Stimulated activated naive B cell treated with anti-CD40 and anti-IgM and Interleukin-4, amounts not matched to agents 10 μg/mL and 1 μg/mL and 100 μg/mL, for 72 hours (primary cell): ENCODE measurements around the gene C1QTNF1.

ENCODE experiments used
- ATAC-seq, 2 donors: fragments of 150-1000 bp; cut with Tn5 transposase; replicated peaks; 2 replicates each; pipeline ENCODE4 v1.10.0; 2021; ENCODE audit warnings: moderate library complexity in 1 of 2
- DNase-seq: peaks from one replicate; pipeline ENCODE4 v3.0.0; 2021
- H3K27ac Mint-ChIP-seq: one replicate; pipeline ENCODE4 v1.8.0; 2022; ENCODE audit warnings: mild to moderate bottlenecking, mixed read lengths
- H3K27me3 Mint-ChIP-seq, 2 donors: one replicate each; pipeline ENCODE4 v1.8.0; 2022; ENCODE audit warnings: mixed read lengths in 2 of 2
- H3K36me3 Mint-ChIP-seq, 2 donors: one replicate each; pipeline ENCODE4 v1.8.0; 2022; ENCODE audit warnings: mixed read lengths in 2 of 2, mild to moderate bottlenecking in 1 of 2
- H3K4me1 Mint-ChIP-seq, 2 donors: one replicate each; pipeline ENCODE4 v1.8.0; 2022; ENCODE audit warnings: mixed read lengths in 2 of 2, mild to moderate bottlenecking in 1 of 2
- H3K4me3 Mint-ChIP-seq, 2 donors: one replicate each; pipeline ENCODE4 v1.8.0; 2022; ENCODE audit warnings: mild to moderate bottlenecking in 2 of 2, mixed read lengths in 2 of 2, moderate library complexity in 1 of 2
- H3K9me3 Mint-ChIP-seq, 2 donors: one replicate each; pipeline ENCODE4 v1.8.0; 2022; ENCODE audit warnings: mixed read lengths in 2 of 2, mild to moderate bottlenecking in 1 of 2

Gene C1QTNF1

DNA sequence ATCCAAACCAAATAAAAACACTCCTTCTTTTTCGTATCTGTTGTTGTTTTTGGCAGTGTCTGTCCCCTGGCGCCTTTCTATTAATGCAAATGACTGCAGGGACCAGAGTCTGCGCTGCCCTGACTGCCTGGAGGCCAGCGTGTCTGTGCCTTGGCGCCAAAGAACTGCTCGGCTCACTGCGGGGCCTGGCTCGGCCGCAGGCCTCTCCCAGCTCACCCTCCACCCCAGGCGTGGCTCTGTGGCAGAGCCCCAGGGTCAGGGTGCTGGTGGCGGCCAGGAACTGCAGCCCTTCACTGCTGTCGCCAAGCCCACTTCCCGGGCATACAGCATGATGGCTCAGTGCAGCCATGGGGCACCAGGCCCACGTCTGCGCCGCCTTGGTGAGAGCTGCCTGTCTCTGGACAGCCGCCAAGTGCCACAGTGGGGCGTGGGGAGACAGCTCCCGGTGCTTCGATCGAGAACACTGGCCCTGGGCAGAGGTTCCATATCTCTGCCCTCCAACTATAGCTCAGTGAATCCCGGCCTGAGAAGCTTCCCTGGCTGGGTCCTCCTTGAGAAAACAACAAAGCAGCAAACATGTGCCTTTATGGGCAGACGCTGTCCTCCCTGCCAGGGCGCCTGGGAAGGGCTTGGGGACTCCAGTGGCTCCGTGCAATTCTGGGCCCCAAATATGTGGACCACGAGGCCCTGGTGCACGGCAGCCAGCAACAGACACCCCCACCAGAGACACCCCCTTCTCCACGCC lies 25.5 kb upstream of the C1QTNF1 start:
- H3K4me3 Mint-ChIP-seq = no peak overlapping the region
- no peaks in the 10 kb centered on the region for H3K27me3 Mint-ChIP-seq
- no peaks in the 10 kb centered on the region for H3K9me3 Mint-ChIP-seq
- H3K36me3 Mint-ChIP-seq = peaks cover 40 to 68% of the 10 kb centered on the region in 2 donors
- no peak for DNase-seq
- H3K4me1 Mint-ChIP-seq = peaks cover 0 to 10% of the 10 kb centered on the region in 2 donors
- no peak overlapping the region for H3K27ac Mint-ChIP-seq
- ATAC-seq = no peak

GRCh38 chr17:78999056-78999768 lies 24.8 kb upstream of the C1QTNF1 start:
- ATAC-seq (no peak), DNase-seq (no peak)
- Mint-ChIP-seq H3K9me3 (no peaks in the 10 kb centered on the region), H3K4me1 (peaks cover 2 to 10% of the 10 kb centered on the region in 2 donors), H3K27me3 (no peaks in the 10 kb centered on the region), H3K27ac (peak overlapping the region; percentile 42), H3K4me3 (no peak overlapping the region), H3K36me3 (peaks cover 38 to 61% of the 10 kb centered on the region in 2 donors)

DNA sequence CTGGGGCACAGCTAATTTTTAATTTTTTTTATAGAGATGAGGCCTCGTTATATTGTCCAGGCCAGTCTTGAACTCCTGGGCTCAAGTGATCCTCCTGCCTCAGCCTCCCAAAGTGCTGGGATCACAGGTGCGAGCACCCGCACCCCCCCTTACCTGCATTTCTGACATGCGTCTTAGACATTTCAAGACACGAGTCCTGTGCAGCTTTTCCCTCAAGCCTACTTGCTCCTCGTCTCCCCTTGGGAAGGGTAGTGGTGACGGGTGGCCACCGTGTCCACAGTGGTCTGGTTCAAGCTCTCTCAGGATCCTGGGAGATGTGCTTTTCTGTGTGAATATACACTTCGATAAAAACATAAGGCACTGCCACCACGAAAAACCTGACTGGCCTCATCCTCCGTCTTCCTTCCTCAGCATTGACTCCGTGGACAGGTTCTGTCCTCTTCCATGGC lies 24.0 kb upstream of the C1QTNF1 start:
- no peak overlapping the region for H3K4me3 Mint-ChIP-seq
- no peak for ATAC-seq

GRCh38 chr17:79000396-79001189 lies 23.4 kb upstream of the C1QTNF1 start:
- Mint-ChIP-seq H3K4me3 (no peak overlapping the region), H3K9me3 (no peaks in the 10 kb centered on the region), H3K36me3 (peaks cover 28 to 49% of the 10 kb centered on the region in 2 donors), H3K27me3 (no peaks in the 10 kb centered on the region), H3K4me1 (peaks cover 7 to 15% of the 10 kb centered on the region in 2 donors), H3K27ac (peak overlapping the region; percentile 84)
- DNase-seq (no peak), ATAC-seq (no peak)

More for the DNA sequence above, 24.0 kb upstream of the C1QTNF1 start:
- H3K36me3 Mint-ChIP-seq = peaks cover 32 to 56% of the 10 kb centered on the region in 2 donors
- peaks cover 2 to 10% of the 10 kb centered on the region in 2 donors for H3K4me1 Mint-ChIP-seq
- no peak overlapping the region for H3K27ac Mint-ChIP-seq
- no peaks in the 10 kb centered on the region for H3K27me3 Mint-ChIP-seq
- no peaks in the 10 kb centered on the region for H3K9me3 Mint-ChIP-seq
- DNase-seq = no peak

- Mint-ChIP-seq H3K27me3 (no peaks in the 10 kb centered on the region), H3K9me3 (no peaks in the 10 kb centered on the region), H3K4me1 (peaks cover 14 to 20% of the 10 kb centered on the region in 2 donors), H3K27ac (peak overlapping the region; percentile 84), H3K36me3 (peaks cover 25 to 45% of the 10 kb centered on the region in 2 donors), H3K4me3 (no peak overlapping the region)
- ATAC-seq (no peak), DNase-seq (no peak)
Measured at GRCh38 chr17:79001190-79002020, 22.6 kb upstream of the C1QTNF1 start.

DNA sequence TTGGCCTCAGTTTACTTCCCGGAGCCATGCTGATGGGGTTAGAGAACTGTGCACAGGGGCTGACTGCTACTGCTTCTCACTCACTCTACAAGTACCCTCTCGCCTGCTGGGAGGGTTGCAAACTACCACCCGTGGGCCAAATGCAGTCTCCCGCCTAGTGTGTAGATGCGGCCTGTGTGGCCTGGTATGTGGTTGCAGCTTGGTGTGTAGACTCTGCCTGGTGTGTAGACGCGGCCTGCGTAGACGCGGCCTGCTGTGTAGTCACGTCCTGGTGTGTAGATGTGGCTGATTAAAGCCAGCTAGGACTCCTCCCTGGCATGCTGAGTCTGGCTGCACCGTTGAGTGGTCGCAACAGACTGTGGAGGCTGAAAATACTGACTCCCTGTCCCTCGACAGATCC lies 21.7 kb upstream of the C1QTNF1 start:
- Mint-ChIP-seq H3K4me3 (no peak overlapping the region), H3K27ac (peak overlapping the region; percentile 10), H3K9me3 (no peaks in the 10 kb centered on the region), H3K4me1 (peaks cover 20 to 28% of the 10 kb centered on the region in 2 donors), H3K27me3 (no peaks in the 10 kb centered on the region), H3K36me3 (peaks cover 19 to 41% of the 10 kb centered on the region in 2 donors)
- no peak for ATAC-seq
- DNase-seq = no peak

DNA sequence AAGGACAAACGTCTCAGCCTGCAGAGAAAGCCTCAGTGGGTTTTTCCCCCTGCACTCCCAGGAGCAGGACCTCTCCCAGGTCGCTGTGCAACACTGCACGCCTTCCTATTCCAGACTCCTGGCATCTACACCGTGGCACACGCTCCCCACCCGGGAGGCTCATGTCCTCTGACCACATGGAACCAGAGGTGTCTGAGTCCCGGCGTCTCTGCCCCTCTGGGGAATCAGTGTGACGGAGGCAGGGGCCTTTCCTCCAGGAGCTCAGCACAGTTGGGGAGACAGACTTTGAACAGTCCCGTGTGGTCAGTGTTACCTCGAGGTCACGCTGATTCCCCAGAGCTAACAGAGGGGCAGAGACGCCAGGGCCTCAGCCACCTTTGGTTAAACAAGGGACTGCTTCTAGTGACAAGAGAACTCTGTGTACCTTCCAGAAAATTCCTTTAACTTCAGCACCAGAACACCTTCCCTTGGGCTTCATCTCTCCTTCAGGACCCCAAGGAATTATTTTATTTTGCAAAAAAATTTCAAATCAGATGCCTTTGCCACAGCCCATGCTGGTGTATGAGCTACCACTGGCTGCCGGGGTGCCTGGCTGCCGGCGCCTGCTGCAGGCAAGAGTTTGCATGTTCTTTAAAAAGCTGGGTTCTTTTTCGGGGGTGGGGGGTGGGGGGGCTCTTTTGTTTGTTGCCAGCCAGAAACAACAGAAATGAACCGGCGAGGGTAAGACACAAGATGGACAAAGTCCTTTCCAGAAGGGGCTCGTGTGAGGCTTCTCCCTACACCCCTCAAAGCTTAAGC lies 21.0 kb upstream of the C1QTNF1 start:
- H3K36me3 Mint-ChIP-seq = peaks cover 15 to 37% of the 10 kb centered on the region in 2 donors
- no peak overlapping the region for H3K4me3 Mint-ChIP-seq
- no peaks in the 10 kb centered on the region for H3K27me3 Mint-ChIP-seq
- peaks cover 25 to 35% of the 10 kb centered on the region in 2 donors for H3K4me1 Mint-ChIP-seq
- H3K9me3 Mint-ChIP-seq = no peaks in the 10 kb centered on the region
- H3K27ac Mint-ChIP-seq = no peak overlapping the region
- ATAC-seq (no peak), DNase-seq (no peak)

GRCh38 chr17:79003661-79004411 lies 20.1 kb upstream of the C1QTNF1 start:
- Mint-ChIP-seq H3K4me3 (no peak overlapping the region), H3K9me3 (no peaks in the 10 kb centered on the region), H3K27ac (peak overlapping the region; percentile 71)

DNA sequence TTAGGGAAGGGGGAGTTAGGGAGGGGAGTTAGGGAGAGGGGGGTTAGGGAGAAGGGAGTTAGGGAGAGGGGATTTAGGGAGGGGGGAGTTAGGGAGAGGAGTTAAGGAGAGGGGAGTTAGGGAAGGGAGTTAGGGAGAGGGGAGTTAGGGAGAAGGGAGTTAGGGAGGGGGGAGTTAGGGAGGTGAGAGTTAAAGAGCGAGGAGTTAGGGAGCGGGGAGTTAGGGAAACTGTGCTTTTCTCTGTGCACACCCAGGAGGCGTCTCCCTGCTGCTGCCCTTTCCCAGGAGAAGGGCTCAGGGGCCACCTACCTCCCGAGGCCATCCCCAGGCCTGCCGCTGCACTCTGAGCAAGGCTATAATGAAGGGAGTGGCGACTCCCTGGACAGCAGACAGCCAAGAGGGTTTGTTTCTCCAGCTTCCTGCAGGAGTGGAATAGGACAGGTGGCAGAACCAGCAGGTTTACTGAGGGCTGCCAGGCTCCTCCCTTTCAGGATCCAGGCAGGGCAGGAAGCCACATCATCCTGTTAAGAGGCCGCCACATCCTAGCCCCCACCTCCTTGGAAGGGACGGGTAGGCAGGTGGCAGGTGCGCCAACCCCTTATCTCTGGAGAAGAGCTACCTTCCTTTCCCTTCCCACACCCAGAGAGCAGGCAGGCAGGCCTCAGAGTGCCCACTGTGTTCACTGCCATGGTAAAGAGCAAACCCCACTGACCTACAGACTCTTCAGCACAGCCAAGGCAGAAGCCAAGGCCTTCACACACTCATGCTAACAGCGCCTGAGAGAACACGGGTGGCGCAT lies 18.7 kb upstream of the C1QTNF1 start:
- Mint-ChIP-seq H3K4me1 (peaks cover 36 to 54% of the 10 kb centered on the region in 2 donors), H3K27ac (no peak overlapping the region), H3K36me3 (peaks cover 13 to 35% of the 10 kb centered on the region in 2 donors), H3K27me3 (no peaks in the 10 kb centered on the region), H3K4me3 (no peak overlapping the region), H3K9me3 (no peaks in the 10 kb centered on the region)
- no peak for DNase-seq
- no peak for ATAC-seq

More at GRCh38 chr17:79003661-79004411, 20.1 kb upstream of the C1QTNF1 start:
- ATAC-seq (no peak), DNase-seq (no peak)
- H3K36me3 Mint-ChIP-seq = peaks cover 15 to 39% of the 10 kb centered on the region in 2 donors
- no peaks in the 10 kb centered on the region for H3K27me3 Mint-ChIP-seq
- peaks cover 33 to 44% of the 10 kb centered on the region in 2 donors for H3K4me1 Mint-ChIP-seq

DNA sequence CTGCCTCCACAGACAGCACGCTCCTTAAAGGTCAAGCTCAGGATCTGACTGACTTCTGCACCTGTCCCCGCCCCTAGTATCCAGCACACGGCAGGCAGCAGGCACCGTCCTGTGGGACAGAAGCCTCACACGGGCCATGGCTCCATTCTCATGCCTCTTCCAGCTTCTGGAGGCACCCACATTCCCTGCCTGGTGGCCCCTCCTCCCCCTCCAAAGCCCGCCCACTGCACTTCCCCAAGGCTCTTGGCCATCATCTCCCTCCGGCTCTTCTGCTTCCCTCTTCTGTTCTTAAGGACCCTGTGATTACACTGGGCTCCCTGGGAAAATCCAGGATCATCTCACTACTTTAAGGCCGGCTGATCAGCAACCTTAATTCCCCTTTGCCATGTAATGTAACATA lies 17.9 kb upstream of the C1QTNF1 start:
- Mint-ChIP-seq H3K27me3 (no peaks in the 10 kb centered on the region), H3K4me1 (peaks cover 37 to 62% of the 10 kb centered on the region in 2 donors), H3K9me3 (no peaks in the 10 kb centered on the region), H3K36me3 (peaks cover 6 to 27% of the 10 kb centered on the region in 2 donors), H3K4me3 (no peak overlapping the region), H3K27ac (peak overlapping the region; percentile 37)
- DNase-seq (no peak), ATAC-seq (no peak)

- Mint-ChIP-seq H3K27me3 (no peaks in the 10 kb centered on the region), H3K27ac (peak overlapping the region; percentile 91), H3K9me3 (no peaks in the 10 kb centered on the region), H3K36me3 (peaks cover 5 to 18% of the 10 kb centered on the region in 2 donors), H3K4me1 (peaks cover 38 to 64% of the 10 kb centered on the region in 2 donors), H3K4me3 (no peak overlapping the region)
- no peak for DNase-seq
- ATAC-seq = no peak
Measured at GRCh38 chr17:79006794-79007503, 17.0 kb upstream of the C1QTNF1 start.
